K562 (cell line): ENCODE data around the gene LAMB3. TPM values are rescaled to one million over a fixed set of nuclear protein-coding genes. Genes with fewer than 3 reads are reported as not detected.
A peak's percentile ranks its signal among the peaks of the same experiment; 100 is the strongest.

Source experiments
- CHD7 ChIP-seq: fragments of 200-600 bp; sonication (generic); IDR thresholded peaks from one replicate; pipeline ENCODE4 v1.6.1; 2012; ENCODE audit warnings: mild to moderate bottlenecking, low read depth, low read length, inconsistent platforms
- GTF2B ChIP-seq: IDR thresholded peaks from 2 replicates; pipeline ENCODE4 v1.6.1; 2011; ENCODE audit not compliant: insufficient read length; ENCODE audit errors: extremely low read depth
- HIVEP1 ChIP-seq: fragments of 250-450 bp; sonication (Bioruptor Pico); IDR thresholded peaks from 2 replicates; pipeline ENCODE4 v1.4.0; 2020; ENCODE audit warnings: mild to moderate bottlenecking
- KDM4B ChIP-seq, 2 experiments: fragments of 450-650 bp in 1 of 2; sonication (generic) in 1 of 2; IDR thresholded peaks; 2 replicates each; pipeline ENCODE4 v1.6.1; 2016 to 2017; ENCODE audit warnings: borderline replicate concordance in 2 of 2, antibody characterized with exemption in 1 of 2, low read depth in 1 of 2, mild to moderate bottlenecking in 1 of 2
- L3MBTL2 ChIP-seq: fragments of 450-650 bp; IDR thresholded peaks from 2 replicates; pipeline ENCODE4 v1.6.1; 2016; ENCODE audit warnings: mild to moderate bottlenecking, moderate library complexity
- MCM2 ChIP-seq: fragments of 450-650 bp; IDR thresholded peaks from 2 replicates; pipeline ENCODE4 v1.6.1; 2017; ENCODE audit warnings: low read depth, mild to moderate bottlenecking
- MTF1 ChIP-seq: fragments of 250-450 bp; sonication (Bioruptor Pico); IDR thresholded peaks from 2 replicates; pipeline ENCODE4 v1.9.0; 2021; ENCODE audit warnings: moderate library complexity, mild to moderate bottlenecking, inconsistent platforms, borderline replicate concordance
- OTX1 ChIP-seq: fragments of 450-650 bp; formaldehyde crosslinking; IDR thresholded peaks from 2 replicates; pipeline ENCODE4 v1.4.0; 2022; ENCODE audit warnings: mild to moderate bottlenecking
- PKNOX1 ChIP-seq: fragments of 450-650 bp; IDR thresholded peaks from 2 replicates; pipeline ENCODE4 v1.6.1; 2016
- SMC3 ChIP-seq: conservative IDR thresholded peaks from 2 replicates; pipeline ENCODE4 v1.6.1; 2011; ENCODE audit warnings: low read depth, low read length, improper control_type of control experiment; ENCODE audit not compliant: insufficient read depth
- TOE1 ChIP-seq, 2 experiments: fragments of 450-650 bp in 1 of 2; sonication (generic) in 1 of 2; formaldehyde crosslinking in 1 of 2; IDR thresholded peaks; 2 replicates each; pipeline versions ENCODE4 v1.7.1 to v1.8.0; 2016 to 2022; ENCODE audit warnings: borderline replicate concordance in 2 of 2, mild to moderate bottlenecking in 2 of 2, antibody characterized with exemption in 1 of 2, inconsistent platforms in 1 of 2, low read depth in 1 of 2, missing genetic modification reagents in 1 of 2, moderate library complexity in 1 of 2
- polyA plus RNA-seq, 8 experiments: library from polyadenylated mRNA; depleted of rRNA in 4 of 8; stranded (reverse) in 5 of 8; unstranded in 3 of 8; fragments of >200 nt; fragmentation: Nextera tagmentation in 2 of 8; fragmentation: Illumina TruSeq in 1 of 8; extraction: Ambion mirVana in 2 of 8; extraction: Trizol in 1 of 8; gene quantifications; 2 replicates each; pipeline versions ENCODE4 v1.2.1 to v1.2.3, GENCODE V29; 2011 to 2014; ENCODE audit warnings: inconsistent platforms in 1 of 8, missing spikeins in 1 of 8
- total RNA-seq, 7 experiments: library from RNA; depleted of rRNA in 6 of 7; stranded (reverse); fragments of >200 nt in 6 of 7; fragmentation: Illumina TruSeq in 2 of 7; extraction: Trizol in 2 of 7; gene quantifications; 2 replicates each; pipeline versions ENCODE4 v1.2.1 to v1.2.3, GENCODE V29; 2011 to 2021; ENCODE audit warnings: low replicate concordance in 1 of 7

The LAMB3 gene
- total and polyA plus RNA-seq, 9 of the 15 experiments (the other 6 are each of a cell fraction or from before 2014, with no cell fraction given) = 0.08 to 1.3 (median 0.91) TPM

- TF ChIP-seq HIVEP1 (CRISPR knock-in tag) (no peak), KDM4B (IDR thresholded peaks at IDR 0.05; ENCODE audit: borderline replicate concordance in 2 of 2, low read depth in 1 of 2) (no peak), MCM2 (no peak), OTX1 (CRISPR knock-in tag) (no peak), SMC3 (peak; percentile 98), L3MBTL2 (no peak), TOE1 (IDR thresholded peaks at IDR 0.05; ENCODE audit: borderline replicate concordance) (no peak), TOE1 (CRISPR knock-in tag; IDR thresholded peaks at IDR 0.05; ENCODE audit: borderline replicate concordance, low read depth) (no peak), GTF2B (no peak), PKNOX1 (peak; percentile 60), MTF1 (no peak), CHD7 (no peak)
Measured at GRCh38 chr1:209692745-209693504, 40.7 kb upstream of the LAMB3 start (continued).
